ENCODE measurements around the gene NT5C1B.

Gene NT5C1B

DNA sequence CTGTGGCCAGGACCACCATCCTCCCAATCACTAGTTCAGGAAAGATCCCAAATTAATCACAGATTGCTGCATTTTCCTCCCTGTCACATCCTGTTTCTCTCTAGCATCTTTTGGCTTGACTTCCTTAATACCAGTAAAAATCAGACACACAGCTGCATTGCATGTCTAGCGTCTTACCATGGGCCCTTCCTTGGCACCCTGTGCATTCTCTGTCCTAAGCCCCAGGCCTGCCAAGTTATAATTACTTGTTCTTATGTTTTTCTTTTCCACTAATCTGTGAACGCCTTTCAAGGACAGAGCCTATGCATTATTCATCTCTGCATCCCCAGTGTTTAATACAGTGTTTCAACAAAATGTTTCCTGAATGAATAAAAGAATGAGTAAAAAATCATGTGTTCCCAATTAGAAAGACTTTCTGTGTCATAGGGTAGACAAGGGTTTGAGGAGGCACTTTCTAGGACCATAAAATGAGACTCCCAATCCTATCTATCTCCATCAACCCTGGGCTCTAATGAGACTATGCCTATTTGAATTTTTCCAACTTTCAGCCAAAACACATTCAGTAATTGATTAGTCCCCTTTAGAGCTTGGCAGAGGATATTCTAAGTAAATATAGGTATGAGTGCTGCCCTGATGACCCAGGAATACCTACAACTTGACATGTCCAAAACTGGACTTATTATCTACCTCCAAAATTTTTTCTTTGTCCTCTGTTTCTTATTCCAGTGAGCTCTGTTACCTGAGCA, 10.3 kb upstream of the NT5C1B start:
- no peak for DNase-seq (ENCODE audit: low spot score)

DNA sequence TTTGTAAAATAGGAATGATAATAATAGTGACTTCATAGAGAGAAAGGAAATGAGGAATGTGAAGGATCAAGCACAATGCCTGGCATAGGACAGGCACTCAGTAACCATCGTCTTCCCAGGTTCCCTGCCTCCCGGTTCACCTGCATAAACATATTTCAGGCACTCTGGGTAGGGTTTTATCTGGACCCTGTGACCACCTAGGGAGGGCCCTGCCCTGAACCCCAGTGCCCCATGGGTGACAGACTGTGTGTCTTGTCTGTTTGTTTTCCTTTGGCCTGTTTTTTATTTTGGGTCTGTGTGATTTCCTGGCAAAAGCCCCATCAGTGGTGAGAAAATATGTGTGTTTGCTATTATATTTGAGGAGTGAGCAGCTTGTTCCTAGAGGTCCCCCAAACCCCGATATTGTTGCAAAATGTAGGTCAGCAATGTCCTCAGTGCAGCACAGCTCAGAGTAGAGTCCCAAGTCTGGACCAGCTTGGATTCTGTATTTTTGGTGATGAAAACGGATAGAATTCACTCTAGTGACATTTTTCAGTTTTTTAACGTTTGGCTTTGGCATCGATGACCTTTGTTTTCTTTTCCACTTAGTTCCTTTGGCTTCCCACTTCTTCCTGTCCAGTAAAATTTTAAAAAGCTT, 9.6 kb upstream of the NT5C1B start:
- no peak for DNase-seq (ENCODE audit: low spot score)

DNA sequence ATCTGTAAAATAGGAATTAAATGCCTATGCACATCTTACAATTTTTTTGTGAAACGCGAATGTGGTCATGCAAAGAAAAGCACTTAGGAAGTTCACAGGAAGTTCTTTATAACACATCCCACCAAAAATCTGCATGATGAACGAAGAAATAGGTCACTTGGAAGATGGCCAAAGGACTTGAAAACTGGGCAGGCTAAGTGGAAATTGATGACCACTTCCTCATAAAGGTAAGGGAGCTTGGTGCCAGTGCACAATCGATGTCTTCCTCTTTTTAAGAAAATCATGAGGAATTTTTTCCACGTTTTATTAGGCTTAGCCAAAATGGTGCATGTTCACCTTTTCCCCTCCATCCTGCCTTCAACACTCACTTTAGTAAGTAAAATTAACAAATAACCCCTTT, 8.2 kb upstream of the NT5C1B start:
- DNase-seq (ENCODE audit: low spot score), result no peak

DNA sequence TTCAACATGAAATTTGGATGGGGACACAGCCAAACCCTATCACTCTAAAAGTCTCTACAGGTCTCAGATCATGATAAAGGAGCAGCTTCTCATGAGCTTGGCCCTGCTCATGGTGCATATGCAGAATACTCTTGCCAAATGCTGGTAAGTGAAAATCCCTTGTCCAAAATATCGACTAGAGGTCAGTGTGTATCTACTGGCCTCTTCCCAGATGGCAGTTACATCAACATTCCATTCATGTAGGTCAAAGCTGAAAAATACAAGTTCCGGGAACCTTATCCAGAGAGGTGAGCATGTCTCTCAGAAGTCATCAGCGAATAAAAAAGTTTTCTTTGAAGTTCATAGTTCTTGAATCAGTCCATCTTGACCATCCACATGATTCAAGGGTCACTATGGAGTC, 7.6 kb upstream of the NT5C1B start:
- DNase-seq (ENCODE audit: low spot score), result no peak

DNA sequence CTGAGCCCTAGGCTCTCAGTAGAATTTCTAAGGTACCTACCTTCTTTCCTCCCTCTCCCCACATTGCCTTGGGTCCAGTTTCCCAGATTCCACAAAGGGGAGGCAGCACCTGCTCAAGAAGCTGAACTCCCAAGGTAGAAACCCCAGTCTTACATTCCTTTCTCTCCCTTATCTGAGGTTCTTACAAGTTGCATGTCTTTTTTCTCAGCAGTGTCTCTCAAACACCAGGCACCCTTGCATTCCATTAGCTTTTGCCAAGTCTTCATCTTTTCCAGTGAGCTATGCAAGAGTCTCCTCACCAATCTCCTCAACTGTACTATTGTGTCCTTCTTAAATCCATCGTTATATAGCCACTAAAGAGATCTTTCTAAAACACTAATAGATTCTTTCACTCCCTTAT, 4.1 kb upstream of the NT5C1B start:
- no peak for DNase-seq (ENCODE audit: low spot score)

DNA sequence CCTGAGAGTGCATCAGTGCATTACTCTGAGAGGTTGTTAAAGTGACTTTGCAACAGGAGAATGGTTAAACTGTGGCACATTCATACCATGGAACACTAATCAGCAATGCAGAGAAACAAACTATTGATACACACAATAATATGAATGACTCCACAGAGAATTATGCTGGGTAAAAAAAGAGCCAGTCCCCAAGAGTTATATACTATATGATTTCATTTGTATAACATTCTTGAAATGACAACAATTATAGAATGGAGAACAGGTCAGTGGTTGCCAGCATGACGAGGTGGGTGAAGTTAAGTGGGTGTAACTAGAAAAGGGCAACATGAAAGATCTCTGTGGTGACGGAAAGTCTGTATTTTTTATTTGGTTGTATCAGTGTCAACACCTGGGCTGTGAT, 3.0 kb upstream of the NT5C1B start:
- DNase-seq (ENCODE audit: low spot score), result no peak

DNA sequence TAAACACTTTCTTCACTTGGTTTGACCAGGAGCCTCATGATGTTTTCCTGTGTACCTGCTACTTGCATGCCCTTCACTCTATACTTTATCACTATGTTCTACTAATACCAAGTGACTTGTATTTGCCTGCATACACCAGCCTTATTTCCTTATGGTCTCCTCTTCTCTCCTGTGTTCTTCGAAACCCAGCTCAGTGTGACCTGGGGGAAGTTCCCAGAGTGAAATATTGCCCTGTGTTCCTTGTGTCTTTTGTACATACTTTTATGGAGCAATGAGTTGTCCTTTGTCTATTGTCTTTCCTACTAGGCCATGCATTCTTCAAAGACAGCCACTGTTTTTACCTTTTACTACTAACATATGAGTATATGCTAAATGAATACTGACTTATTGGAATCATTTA, 567 bp downstream of the NT5C1B start:
- DNase-seq (ENCODE audit: low spot score), result no peak

DNA sequence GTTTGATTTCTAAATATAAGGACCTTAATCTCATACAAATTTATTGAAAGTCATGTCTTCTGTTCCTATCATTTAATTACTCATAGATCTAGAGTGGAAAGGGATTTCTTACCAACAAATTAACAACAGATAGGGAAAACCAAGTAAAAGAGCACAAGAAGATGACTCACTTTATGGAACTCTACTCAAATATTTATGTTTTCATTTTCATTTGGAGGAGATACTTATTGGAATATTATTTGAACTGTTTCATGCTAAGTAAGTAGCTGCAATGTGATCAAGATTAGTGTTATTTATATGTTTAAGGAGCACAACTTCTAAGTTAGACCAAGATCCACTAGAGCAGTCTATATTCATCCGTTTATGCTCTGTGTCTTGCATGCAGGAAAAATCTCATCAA, 1.3 kb downstream of the NT5C1B start:
- no peak for DNase-seq (ENCODE audit: low spot score)

DNA sequence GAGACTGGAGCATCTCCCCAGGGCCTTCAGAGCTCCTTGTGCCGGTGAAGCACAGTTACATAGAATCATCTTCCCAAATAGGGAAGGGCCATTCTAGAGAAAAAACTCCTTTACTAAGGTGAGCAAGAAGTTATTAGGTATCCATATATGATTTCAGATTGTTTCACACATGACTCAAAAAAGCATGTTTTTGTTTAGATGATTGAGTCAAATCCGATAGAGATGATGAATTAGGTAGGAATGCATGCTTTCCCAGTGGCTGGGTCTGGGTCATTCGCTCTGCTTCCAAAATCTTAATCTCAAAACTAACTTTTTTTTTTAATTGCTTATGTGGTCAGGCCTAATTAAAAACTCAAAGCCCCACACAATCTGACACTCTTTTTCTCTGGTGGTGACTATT, 3.8 kb downstream of the NT5C1B start:
- no peak for DNase-seq (ENCODE audit: low spot score)

DNA sequence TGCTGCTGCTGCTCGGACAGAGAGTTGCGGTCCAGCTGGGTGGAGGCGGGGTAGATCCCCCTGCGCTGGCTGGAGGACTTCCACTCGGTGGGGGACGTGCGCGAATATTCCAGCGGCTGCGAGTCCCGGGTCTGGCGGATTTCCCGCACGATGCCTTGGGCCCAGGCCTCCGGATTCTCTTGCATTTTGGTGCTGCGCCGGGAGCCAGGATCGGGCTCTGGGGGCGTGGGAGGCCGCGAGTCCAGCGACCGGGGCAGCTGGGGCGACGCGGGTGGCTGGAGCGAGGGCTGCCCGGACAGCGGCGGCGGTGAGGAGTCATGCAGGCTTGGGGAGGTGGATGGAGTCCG, 4.8 kb downstream of the NT5C1B start:
- DNase-seq (ENCODE audit: low spot score), result no peak

DNA sequence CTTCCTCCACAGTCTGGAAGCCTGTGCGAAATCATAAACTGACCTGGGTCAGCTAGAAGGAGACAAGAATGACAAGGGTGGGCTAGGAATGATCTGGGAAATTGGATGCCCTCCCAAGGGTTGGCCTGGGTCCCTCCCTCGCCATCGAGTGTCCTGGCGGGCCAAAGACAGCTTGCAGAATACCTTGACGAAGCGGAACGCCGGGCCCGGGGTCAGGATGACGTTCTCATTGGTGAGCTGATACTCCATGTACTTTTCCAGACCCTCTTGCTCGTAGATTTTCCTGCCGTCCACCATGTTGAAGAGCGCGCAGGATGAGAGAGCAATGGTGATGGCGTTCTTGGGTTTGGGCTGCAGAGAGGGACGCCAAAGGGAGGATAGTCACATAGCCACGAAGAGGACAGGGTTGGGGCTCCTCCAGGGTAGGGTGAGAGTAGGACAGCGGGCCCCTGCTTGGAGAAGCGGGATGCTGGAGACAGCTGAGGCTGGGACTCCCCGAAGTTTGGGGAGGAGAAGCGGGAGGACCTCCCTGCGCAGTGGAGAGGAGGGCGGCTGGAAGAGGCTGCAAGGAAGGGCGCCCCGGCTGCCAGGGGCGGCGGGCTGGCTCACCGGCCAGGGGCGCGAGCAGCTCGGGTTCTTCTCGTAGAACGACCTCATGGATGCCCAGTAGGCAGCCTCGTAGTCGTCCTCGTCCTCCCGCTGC, 5.3 kb downstream of the NT5C1B start:
- DNase-seq (ENCODE audit: low spot score), result no peak

DNA sequence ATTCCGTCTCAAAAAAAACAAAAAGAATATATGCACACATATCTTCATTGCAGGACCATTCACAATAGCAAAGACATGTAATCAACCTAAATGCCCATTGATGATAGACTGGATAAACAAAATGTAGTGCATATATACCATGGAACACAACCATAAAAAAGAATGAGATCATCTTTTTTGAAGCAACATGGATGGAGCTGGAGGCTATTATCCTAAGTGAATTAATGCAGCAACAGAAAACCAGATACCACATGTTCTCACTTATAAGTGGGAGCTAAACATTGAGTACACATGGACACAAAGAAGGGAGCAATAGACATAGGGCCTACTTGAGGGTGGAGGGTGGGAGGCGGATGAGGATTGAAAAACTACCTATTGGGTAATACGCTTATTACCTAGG, 8.8 kb downstream of the NT5C1B start:
- no peak for DNase-seq (ENCODE audit: low spot score)

DNA sequence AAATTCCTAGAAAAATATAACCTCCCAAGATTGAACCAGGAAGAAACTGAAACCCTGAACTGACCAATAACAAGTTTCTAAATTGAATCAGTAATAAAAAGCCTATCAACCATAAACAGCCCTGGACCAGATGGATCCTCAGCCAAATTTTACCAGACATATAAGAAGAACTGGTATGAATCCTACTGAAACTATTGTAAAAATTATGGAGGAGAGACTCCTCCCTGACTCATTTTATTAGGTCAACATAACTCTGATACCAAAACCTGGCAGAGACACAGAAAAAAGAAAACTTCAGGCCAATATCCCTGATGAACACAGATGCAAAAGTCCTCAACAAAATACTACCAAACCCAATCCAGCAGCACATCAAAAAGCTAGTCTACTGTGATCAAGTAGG, 11.3 kb downstream of the NT5C1B start:
- no peak for DNase-seq (ENCODE audit: low spot score)

DNA sequence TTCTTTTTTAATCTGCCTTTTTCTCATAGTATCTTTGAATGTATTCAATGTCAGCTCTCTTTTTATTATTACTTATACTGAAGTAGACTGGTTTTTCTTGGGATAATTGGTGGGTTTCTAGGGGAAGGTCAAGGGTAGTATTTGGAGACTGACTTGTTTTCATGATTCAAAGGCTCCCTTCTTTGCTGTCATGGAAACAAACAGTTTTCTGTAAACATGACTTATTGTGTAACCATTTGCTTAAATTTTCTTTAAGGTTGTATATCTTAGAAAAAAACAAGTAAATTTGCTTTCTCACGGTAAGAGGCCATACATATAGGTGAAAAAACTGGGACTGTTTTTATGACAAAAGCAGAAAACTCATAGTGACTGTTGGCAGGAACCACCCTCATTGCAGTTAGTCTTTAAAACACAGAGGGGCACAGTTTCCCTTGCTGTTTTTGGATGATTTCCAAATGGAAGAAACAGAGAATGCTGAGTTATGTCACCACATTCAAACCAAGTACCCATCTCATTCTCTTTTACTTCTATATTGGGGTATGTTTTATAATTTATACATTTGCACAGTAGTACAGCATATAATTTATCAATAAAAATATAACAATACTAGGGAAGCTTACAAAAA, 23.1 kb downstream of the NT5C1B start:
- no peak for DNase-seq (ENCODE audit: low spot score)

DNA sequence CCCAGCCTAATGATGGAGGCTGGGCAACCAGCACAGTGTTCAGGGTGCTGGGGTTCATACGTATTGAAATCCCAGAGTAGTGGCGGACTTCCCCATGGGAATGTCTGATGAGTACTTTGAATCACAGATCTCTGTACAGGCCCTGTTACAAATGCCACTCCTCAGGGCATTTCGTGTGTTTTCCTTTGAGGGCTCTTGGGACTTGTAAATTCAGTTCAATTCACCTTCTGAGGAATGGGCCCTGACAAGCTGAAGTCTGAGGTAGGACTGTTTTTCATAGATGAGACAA, 28.6 kb downstream of the NT5C1B start:
- no peak for DNase-seq (ENCODE audit: low spot score)

DNA sequence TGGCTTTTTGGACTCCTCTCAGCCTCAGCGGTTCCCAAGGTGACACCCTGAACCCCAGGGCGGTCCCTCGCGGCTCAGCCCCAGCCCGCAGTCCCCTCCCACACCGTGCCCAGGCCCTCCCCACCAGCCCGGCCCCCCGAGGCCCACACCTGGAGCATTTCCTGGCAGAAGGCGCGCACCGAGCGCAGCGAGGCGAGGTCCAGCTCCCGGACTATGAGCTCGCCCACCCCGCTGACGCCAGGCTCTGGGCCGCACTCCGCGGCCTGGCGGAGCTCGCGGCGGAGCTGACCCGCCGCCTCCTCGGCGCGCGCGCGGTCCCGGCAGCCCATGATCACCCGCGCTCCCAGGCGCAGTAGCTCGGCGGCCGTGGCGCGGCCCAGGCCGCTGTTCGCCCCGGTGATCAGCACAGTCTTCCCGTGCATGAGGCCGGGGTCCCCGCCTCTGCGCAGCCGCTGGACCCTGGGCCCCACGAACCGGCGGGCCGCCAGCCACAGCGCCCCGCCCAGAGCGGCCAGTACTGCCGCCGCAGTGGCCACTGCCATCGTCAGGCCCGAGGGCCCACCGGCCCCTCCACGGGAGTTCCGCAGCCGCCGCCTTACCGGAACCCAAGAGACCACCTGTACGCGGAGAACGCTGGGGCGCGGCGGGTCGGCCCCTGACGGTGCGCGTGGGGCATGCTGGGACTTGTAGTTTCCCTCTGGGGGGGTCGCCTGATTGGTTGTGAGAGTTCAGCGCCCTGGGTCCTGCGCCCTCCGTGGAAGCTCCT, 29.2 kb downstream of the NT5C1B start, which contains the start of gene RDH14:
TSS of gene RDH14 (minus strand) at position 623 of the 766 bp plus-strand sequence. CDS start at position 542, 81 bp downstream.
- DNase-seq (ENCODE audit: low spot score), result peak; percentile 96

DNA sequence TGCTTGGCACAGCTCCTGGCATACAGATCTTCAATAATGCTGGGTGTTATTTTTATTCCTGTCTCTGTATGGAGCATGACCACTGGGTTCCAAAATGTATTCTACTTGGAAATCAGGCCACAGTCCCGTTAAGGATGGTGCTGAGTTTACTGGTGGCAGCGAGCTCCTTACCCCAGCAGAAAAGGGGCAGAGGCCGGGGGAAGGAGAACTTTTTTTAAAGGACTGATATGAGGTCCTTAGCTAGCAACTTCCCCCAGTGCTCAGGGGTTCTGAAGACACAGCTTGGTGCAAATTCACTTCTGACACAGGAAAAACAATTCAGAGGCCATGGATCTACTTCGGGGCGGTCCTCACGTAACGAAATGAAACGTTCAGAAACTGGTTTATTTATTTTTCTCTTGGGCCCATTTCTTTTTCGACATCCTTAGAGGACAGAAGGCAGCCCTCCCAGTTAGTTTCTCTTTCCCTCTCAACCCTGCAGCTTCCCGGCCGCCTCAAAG, 29.8 kb downstream of the NT5C1B start:
- DNase-seq (ENCODE audit: low spot score), result no peak

DNA sequence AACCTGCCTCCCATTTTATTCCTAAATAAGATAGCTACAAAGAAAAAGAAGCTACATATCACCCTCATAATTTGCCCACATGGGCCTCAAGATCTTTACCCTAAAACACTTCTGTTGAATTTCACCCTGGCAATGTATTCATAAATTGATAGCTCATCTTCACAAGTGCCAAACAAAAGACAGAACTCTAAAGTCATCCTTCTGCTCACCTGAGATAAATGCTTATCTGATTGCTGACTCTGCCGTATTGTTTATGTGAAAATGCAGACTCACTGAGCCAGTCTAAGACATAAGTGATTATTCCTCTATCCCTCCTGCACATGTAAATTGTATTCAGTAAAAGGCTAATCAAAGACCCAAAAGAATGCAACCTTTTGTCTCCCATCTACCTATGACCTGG, 30.9 kb downstream of the NT5C1B start:
- no peak for DNase-seq (ENCODE audit: low spot score)

DNA sequence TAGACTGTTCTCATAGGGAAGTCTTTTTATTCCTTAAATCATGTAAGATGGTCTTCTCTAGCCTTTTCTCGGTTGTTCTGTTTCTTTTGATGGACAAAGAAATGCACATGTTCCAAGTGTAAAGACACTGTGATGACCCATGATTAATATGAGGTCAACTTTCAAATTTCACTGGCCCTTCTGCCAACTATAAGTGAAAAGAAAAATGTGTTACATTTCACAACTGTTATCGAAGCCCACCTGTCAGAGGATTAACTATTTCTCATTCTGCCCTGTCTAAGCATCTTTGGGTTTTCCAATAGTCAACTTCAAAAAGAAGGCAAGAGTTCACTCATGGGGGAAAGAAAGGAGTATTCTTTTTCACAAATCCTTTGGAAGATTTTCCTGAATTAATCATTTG, 32.2 kb downstream of the NT5C1B start:
- no peak for DNase-seq (ENCODE audit: low spot score)

DNA sequence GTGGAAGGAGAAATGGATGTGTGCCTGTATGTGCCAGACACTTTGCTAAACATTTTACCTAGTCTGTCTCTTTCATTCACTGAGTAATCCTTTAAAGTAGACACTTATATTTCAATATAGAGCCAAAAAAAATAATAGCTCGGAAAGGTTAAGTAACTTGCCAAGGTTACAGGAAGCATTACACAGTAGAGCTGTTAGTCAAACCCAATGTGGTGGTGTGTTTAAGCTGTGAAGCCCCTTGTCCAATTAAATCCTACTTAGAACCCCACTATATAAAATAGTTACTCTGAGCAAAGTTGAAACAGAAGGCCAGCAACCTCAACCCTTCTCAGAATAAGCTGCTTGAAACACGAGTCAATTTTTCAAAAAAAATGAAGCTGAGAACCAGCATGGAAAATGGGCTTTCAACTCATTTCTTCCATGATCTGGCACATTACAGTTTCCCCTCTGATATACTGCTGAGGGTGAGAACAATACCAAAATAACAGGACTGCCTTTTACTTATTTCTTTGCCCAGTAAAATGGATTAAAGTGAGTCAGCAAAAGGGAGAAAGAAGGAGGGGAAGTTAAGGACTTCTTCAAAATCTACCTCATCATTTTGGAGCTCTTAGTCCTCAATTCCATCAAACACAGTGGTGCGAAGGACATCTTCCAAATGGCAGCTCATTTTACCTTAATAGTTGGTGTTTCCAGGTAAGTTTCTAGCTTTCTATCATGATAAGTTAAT, 36.9 kb downstream of the NT5C1B start:
- DNase-seq (ENCODE audit: low spot score), result no peak

DNA sequence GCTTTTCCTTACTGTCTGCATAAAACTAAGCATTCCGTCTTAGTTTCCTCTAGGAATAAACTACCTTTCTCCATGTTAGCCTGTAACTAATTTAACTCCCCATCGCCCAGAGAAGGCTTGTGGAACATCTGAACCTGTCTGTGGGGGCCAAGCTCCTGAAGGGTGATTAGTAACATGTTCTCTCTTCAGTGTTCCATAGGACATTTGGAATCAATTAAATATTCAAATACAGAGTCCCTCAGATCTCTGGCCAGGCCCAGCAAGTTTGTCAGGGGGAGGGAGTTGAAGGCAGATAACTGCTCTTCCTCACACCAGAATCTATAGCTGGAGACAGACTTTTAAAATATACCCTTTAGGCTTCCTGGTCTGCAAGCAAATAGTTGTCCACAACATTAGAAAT, 37.7 kb downstream of the NT5C1B start:
- DNase-seq (ENCODE audit: low spot score), result no peak

DNA sequence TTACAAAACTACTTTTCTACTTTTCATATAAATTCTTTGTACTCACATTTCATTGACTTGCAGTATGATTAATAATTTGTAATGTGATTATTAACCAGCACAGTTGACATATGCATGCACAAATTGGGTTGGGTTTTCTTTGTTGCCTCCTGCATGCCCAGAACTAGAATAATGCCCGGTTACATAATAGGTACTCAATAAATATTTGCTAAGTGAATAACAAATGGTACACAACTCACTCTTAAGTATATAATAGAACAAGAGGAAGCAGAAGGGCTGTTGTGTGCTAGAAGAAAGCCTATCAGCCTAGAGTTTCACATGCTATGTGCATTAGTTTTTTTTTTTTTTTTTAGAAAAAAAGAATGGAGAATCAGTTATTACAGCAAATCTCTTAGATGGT, 38.2 kb downstream of the NT5C1B start:
- DNase-seq (ENCODE audit: low spot score), result no peak
